NCI-H187 (cell line): Measurements from ENCODE around the gene FRMD8.
"Not testable (repeated sequence)": the region's sequence is repeated elsewhere in the genome, so short reads cannot be mapped to it uniquely, and the experiment has no call there.

Experiments used
- DNase-seq, 2 experiments: peaks; one replicate each; lab custom pipeline; 2025; lab: John Stamatoyannopoulos, UW

The FRMD8 gene

DNA sequence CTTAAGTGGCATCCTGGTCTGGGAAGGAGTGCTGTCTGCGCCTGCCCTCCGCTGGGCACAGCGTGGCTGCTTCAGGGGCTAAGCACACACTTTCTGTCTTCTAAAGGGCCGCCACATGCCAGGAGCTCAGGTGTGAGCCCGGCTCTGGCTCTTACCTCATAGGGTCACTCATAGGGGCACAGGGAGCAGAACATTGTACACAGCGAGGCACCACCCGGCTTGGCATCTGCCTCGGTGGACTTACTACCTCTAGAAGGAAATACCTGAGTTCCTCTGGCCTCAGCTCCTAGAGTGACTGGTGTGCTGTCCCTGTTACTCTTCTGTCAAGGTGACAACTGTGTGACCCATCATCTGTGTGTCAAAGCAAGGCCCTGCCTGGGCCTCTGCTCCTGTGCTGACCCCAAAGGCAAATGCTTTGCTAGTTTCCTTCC, 49.6 kb downstream of the FRMD8 start:
- no peak for DNase-seq

DNA sequence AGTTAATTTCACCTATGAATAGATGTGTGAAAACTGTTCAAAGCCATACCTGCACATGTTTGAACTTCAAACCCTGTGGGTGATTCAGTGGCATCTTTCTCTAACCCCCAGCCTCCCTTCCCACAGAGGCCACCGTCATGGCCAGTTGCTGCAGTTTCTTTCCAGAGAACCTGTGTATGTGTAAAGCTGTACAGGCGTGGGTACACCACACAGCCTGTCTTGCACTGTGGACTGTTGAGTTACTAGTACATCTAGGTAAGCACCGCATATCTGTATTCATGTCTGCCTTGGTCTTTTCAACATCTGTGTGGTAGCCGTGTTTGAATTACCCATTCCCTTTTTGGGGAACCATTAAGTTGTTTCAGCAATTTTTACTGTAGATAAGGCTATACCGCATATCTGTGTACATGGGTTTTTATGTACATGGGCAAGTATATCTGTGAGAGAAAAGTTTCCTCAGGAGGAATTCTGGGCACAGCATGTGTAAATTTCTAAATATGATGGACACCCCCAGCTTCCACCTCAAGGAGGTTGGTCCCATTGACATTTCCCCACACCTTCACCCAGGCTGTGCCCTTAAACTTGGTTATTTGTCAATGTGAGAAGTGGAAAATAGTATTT, 50.1 kb downstream of the FRMD8 start:
- DNase-seq: no peak

DNA sequence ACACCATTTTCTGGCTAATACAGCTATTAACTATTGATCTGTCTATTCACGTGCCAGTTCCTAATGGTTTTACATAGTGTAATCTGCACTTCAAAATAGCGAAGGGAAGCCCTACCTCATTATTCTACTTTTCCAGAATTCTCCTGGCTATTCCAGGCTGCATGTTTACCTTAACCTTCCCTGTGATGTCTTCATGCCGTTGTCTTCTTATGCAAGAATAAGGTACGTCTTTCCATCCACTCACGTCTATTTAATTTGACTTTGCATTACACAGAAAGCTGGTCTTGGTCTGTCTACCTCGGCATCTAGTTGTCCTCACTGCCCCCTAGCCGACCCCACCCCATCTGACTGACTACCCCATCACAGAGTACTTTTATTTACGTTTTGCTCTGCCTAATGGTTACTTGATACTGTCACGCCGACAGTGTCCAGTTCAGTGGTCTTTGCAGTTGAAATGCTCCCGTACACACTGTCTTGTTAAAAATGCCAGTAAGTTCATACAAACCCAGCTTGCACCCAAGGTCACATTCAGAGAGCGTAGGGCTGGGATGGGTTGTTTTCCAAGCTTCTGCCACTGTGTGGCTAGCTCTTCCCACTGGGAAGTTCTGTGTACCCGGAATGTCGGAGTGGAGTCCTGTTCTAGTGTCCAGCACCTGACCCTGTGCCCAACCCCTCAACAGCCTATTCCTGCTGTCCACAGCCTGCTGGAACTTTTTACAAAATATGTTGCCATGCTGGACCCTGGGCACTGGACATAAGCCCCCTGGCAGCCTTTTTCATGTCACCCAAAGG, 51.2 kb downstream of the FRMD8 start:
- DNase-seq: no peak

DNA sequence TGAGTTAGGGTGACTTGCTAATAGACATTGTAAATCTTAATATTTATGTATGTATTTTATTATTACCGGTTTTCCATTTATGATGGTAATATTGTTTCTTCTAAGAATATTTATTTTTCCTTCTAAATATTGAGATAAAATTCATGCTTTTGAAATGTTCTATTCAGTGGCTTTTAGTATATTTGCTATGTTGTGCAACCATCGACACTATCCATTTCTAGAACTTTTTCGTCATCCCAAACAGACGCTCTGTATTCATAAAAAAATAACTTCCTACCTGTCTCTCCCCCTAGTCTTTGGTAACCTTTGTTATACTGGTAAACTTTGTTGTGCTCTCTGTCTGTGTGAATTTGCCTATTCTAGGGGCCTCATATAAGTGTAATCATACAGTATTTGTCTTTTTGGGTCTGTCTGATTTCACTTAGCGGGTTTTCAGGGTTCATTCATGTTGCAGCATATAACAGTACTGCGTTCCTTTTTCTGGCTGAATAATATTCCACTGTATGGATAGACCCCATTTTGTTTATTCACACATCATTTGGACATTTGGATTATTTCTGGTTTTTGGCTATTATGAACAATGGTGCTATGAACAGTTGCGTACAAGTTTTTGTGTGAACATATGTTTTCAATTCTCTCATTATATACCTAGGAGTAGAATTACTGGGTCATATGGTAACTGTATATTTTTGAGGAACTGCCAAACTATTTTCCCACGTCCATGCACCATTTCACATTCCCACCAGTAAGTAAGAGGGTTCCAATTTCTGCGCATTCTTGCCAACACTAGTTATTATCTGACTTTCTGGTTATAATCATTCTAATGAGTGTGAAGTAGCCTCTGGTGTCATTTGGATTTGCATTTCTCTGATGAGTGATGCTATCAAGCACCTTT, 52.1 kb downstream of the FRMD8 start:
- no peak for DNase-seq

DNA sequence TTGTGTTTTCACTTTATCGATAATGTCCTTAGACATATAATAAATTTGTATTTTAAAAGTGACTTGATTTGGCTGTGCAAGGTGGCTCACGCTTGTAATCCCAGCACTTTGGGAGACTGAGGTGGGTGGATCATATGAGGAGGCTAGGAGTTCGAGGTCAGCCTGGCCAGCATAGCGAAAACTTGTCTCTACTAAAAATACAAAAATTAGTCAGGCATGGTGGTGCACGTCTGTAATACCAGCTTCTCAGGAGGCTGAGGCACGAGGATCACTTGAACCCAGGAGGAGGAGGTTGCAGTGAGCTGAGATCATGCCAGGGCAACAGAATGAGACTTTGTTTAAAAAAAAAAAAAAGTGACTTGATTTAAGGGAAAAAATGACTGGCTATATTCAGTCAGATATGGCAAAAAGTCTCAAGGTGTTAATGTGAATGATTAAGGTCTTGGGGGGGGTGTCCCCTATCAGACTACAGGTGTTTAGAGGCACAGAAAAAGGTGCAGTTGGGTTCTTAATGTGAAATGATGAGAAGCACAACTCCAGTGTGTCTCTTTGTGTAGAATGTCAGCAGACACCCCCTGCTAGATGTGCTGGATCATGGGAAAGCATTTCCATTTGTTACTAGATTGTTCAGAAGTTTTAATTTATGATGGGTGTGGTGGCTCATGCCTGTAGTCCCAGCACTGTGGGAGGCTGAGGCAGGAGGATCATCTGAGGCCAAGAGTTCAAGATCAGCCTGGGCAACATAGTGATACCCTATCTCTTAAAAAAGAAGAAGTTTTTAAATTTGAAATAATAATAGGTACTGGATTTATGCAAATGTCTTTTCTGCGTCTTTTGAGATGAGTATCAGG, 53.1 kb downstream of the FRMD8 start:
- DNase-seq: no peak

DNA sequence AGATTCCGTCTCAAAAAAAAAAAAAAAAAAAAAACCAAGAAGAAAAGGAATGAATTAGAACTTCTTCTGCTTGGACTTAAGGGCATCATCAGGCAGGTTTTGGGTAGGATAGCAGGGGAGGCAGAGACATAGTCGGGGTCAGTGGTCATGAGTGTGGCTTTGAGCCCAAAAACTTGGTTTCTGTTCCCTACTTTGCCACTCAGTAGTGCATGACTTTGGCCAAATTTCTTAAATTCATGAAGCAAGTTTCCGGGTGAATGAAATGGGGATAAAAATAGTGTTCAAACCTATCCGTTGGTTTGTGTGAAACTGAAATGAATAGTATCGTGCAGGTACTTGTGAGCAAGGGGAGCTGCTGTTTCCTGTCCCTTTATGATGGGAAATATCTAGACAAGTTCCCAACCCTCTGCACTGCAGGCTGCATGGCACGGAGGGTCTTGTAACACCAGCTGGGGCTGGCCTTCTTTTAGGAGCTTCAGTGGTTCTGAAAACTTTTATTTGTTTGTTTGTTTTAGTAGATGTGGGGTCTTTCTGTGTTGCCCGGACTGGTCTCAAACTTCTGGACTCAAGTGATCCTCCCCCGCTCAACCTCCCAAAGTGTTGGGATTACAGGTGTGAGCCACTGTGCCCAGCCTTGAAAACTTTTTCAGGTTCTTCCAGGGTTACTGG, 54.5 kb downstream of the FRMD8 start:
- DNase-seq: no peak

DNA sequence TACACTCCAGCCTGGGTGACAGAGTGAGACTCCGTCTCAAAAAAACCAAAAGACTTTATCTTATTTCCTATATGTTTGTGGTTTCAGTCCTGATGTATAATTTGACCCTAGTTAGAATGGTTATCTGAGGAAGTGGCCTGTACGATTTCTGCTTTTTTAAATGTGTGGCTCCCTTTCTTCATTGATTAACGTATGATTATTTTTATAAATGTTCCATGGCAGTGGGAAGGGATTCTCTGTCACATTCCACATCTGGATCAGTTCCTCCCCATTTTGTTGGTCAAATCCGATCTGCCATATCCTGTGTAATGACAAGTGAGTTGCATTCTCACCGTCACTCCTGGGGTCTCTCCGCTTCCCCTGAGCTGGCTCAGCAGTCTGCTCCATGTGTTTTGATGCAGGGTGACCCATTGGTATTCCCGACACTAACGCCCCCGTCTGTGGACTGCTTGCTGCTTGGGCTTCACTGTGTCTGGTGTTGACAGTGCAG, 56.5 kb downstream of the FRMD8 start:
- no peak for DNase-seq

DNA sequence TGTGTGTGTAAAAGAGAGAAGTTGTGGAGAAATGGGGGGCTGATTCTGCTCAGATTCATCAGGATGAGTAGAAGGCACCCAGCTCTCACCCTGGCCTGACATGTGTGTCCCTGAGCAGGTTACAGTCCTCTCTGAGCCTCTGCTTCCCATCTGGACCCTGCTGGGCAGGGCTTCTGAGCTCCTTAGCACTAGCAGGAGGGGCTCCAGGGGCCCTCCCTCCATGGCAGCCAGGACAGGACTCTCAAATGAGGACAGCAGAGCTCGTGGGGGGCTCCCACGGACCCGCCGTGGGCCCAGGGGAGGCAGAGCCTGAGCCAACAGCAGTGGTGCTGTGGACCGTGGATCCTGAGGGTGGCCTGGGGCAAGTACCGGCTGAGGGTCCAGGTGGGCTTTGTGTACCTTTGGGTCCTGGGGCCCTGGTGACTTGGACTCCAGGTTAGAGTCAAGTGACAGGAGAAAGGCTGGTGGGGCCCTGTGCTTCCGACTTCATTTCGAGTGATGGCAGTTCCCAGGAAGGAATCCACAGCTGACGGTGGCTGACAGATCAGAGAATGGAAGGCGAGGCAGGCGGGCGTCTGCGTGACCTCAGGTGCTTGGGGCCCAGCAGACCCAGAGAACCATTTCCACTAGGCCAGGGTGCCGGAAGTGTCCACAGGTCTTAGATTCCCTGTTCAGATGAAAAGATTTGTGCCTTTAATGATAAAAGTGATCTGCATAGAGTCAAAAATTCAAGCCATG, 58.0 kb downstream of the FRMD8 start:
- no peak for DNase-seq

DNA sequence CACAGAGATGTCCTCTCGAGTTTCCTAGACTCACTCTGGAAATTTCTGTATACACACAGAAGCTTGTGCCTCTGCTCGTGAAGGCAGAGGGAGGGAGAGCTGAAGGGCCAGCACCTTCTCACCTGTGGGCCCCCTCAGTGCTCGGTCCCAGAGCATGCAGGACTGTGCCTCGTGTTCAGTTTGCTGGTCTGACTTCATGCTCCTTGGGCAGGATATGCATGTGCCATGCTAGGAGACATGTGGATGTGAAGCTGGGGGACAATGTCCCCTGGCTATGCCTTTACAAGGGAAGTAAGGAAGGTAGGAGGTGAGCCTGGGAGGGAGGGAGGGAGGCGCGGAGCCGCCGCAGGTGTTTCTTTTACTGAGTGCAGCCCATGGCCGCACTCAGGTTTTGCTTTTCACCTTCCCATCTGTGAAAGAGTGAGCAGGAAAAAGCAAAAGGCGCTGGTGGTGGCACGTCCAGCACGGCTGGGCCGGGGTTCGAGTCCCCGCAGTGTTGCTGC, 58.7 kb downstream of the FRMD8 start:
- DNase-seq: no peak

DNA sequence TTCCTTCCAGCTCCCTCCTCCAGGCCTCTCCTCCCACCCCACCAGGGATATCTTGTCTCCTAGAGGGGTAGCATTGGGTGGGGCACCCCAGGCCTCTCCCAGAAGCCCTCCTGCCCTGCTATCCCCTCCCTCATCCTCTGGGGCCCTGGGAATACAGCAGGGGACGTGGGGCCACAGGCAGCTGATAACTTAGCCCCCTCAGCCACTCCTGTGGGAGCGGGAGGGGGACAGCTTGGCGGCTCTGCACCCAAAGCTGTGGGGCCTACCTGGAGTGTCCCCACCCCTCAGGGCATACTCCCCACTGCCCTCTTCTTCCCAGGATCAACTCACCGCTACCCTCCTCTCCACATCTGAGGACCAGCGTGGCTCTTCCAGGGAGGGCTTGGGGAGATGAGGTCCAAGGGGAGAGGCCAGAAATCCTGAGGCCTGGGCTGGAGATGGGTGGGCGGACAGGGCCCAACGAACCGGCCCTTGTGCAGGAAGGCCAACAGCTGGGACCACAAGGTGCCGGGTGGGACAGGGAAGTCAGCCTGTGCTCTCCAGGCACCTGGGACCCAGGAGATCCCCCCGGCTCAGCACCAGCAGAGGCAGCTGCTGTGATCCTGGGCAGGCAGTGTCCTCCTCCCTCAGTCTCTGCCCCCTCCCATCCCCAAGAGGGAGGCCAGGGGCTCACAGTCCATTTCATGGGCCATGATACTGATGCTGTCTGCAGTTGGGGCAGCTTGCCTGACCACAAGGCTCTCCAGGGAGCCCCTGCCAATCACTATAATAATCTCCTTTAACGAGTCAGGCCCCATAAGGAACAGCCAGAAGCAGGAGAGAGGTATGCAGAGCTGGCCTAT, 59.4 kb downstream of the FRMD8 start:
- DNase-seq: no peak

DNA sequence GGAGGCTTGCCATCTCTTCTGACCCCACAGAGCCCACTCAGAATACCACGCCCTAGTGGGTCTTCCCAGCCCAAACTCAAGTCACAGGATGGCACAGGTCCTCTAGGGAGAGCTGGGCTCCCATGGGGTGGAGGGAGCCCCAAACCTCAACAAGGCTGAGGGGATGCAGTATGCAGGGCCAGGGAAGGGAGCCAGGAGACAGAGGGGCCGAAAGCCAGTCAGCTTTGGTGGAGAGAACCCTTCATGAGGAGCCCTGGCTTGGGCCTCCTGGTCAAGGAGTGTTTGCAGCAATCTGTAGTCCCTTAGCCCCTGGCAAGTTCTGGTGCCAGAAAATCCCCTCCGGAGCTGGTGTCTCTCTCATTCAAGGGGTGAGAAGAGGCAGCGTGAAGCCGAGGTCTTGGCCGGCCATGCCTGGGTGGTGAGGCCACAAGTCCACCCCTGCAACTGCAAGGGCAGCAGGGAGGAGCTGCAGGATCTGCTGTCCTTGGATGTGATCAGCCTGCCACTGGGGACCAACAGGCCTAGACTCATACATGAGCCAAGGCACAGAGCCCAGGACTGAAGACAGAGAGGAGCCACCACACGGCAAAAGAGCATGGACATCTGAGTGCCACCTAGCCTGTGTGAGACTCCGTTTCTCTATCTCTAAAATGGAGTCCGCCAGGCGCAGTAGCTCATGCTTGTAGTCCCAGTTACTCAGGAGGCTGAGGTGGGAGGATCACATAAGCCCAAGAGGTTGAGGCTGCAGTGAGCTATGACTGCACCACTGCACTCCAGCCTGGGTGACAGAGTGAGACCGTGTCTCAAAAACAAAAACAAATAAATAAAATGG, 60.2 kb downstream of the FRMD8 start:
- DNase-seq: no peak

DNA sequence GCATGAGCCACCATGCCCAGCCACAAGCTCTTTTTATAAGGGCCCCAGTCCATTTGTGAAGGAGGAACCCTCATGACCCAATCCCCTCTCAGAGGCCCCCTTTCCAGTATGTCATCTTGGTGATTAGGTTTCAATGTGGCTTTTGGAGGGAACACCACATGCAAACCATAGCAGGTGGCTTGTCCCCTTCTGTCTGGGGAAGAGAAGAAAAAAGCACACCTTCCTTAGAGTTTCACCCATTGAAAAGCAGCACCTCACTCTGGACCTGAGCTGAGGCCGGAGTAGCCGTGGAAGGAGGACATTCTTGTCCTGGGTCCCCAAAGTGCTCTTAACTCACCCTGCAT, 61.6 kb downstream of the FRMD8 start:
- no peak for DNase-seq

DNA sequence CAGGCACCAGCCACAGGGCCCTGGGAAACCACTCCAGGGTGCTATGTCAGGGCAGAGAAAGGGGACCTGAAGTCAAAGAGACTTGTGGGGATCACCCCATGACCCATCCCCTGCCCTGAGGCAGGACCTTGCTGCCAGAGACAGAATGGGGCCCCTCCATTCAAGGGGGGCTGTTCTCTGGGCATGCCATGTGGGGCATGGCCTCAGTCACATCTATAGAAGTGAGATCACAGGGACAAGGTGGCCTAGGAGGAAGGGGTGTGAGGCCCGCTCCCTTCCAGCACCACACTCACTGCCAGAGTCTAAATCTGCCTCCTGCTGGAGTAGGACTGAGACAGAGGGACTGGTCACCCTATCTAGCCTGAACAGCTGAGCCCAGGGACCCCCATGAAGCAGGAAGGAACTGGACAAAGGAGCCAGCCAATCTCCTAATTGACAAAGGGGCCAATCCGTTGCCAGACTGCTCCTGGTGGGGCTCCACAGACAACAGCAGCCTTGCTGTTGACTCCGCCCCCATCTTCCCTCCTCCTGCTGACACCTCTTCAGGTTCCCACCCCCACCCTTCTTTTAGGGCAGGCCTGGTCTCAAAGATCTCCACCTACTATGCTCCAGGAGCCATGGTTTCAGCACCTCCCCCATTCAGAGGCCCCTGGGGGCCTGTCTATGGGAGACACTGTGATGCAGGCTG, 62.1 kb downstream of the FRMD8 start:
- no peak for DNase-seq

DNA sequence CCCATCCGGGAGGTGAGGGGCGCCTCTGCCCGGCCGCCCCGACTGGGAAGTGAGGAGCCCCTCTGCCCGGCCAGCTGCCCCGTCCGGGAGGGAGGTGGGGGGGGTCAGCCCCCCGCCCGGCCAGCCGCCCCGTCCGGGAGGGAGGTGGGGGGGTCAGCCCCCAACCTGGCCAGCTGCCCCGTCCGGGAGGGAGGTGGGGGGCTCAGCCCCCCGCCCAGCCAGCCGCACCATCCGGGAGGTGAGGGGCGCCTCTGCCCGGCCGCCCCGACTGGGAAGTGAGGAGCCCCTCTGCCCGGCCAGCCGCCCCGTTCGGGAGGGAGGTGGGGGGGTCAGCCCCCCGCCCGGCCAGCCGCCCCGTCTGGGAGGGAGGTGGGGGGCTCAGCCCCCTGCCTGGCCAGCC, 64.9 kb downstream of the FRMD8 start:
- DNase-seq: not testable (repeated sequence)

DNA sequence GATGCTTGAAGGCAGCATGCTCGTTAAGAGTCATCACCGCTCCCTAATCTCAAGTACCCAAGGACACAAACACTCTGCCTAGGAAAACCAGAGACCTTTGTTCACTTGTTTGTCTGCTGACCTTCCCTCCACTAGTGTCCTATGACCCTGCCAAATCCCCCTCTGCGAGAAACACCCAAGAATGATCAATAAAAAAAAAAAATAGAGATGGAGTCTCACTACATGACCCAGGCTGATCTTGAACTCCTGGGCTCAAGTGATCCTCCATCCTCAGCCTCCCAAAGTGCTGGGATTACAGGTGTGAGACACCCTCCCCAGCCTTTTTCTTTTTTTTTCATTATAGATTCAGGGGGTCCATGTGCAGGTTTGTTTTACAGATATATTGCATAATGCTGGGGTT, 65.8 kb downstream of the FRMD8 start:
- not testable (repeated sequence) for DNase-seq

DNA sequence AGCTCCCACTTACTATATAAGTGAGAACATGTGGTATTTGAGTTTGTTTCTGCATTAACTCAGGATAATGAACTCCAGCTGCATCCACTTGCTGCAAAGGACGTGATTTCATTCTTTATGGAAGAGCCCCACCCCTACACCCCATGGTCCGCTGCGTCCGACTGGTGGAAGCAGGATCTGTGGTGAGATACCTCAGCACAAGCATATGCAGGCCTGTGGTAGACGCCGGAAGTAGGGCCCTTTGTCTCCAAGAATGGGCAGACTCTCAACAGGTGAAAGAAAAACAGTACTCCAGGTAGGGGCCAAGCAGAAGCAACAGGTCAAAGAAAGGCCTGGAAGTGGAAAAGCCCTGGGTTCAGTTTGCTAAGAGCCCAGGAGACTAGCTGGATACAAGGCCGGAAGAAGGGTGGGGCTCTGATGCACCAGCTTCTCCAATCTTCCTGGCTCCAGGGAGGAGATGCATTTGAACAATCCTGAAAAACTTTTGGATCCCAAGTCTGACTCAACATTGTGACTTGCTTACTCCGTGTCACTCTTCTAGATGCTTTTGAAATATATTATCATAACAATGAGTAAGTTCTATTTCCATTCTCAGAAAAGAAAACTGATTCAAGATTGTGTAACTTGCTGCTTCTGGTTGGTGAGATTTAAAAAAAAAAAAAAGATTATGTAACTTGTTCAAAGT, 66.5 kb downstream of the FRMD8 start:
- peak; percentile 61 to 66 for DNase-seq

DNA sequence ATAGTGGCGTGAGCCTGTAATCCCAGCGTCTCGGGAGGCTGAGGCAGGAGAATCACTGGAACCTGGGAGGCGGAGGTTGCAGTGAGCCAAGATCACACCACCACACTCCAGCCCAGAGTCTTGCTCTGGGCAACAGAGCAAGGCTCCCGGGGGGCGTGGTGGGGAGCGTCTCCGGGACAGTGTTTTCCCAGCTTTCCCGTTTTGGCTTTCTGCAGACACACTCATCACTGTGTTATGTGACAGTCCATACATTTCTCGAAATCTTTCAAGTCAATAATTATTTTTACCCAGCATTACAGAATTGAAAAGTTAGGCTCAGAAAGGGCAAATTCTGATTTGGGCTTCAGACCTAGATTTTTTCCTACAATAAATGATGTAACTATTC, 67.9 kb downstream of the FRMD8 start:
- no peak for DNase-seq
